H1 (cell line): ENCODE data around the gene DLK1. TPM values are rescaled to one million over a fixed set of nuclear protein-coding genes. Genes with fewer than 3 reads are reported as not detected.

ENCODE experiments used
- CTCF ChIA-PET: fragments of 300-600 bp; sonication (Branson Sonifier 250); formaldehyde crosslinking; loops from one replicate; lab custom pipeline; 2021; ENCODE audit not compliant: partially characterized antibody; lab: Charles Lee
- POLR2A ChIA-PET: fragments of 300-600 bp; sonication (Branson Sonifier 250); formaldehyde crosslinking; loops from one replicate; lab custom pipeline; 2021; ENCODE audit warnings: inconsistent platforms; ENCODE audit not compliant: partially characterized antibody; lab: Charles Lee
- DNase-seq, 2 experiments: peaks; one replicate each; pipeline versions ENCODE4 v3.0.0 to v3.0.0-alpha.2; 2010 to 2022; ENCODE audit warnings: low spot score in 2 of 2, low read depth in 1 of 2, mixed read lengths in 1 of 2
- FAIRE-seq: peaks from 2 replicates; lab custom pipeline; 2011; peaks lifted over from hg19 to GRCh38; lab: Jason Lieb, UNC
- H2AFZ ChIP-seq: 2 replicates; pipeline ENCODE4 v1.8.1; 2012; ENCODE audit warnings: low read length, inconsistent platforms
- H2AK5ac ChIP-seq: 2 replicates; pipeline ENCODE4 v1.6.1; 2013; ENCODE audit warnings: low read depth, low read length
- H2BK120ac ChIP-seq: replicated peaks from 2 replicates; pipeline ENCODE3; 2013; ENCODE audit warnings: low read depth, low read length, inconsistent platforms
- H2BK12ac ChIP-seq: 2 replicates; pipeline ENCODE4 v1.6.1; 2013; ENCODE audit warnings: low read depth, low read length
- H2BK15ac ChIP-seq: 2 replicates; pipeline ENCODE4 v1.6.1; 2013; ENCODE audit warnings: low read length
- H2BK20ac ChIP-seq: 2 replicates; pipeline ENCODE4 v1.6.1; 2013; ENCODE audit warnings: low read length
- H2BK5ac ChIP-seq: 2 replicates; pipeline ENCODE4 v1.6.1; 2013; ENCODE audit warnings: low read depth, low read length
- H3K14ac ChIP-seq: 2 replicates; pipeline ENCODE4 v1.6.1; 2013; ENCODE audit warnings: inconsistent platforms; ENCODE audit not compliant: insufficient read length
- H3K18ac ChIP-seq: 2 replicates; pipeline ENCODE4 v1.6.1; 2013; ENCODE audit warnings: low read length; ENCODE audit errors: extremely low read depth
- H3K23ac ChIP-seq: 2 replicates; pipeline ENCODE4 v1.6.1; 2013; ENCODE audit warnings: inconsistent platforms; ENCODE audit not compliant: insufficient read length
- H3K23me2 ChIP-seq: 2 replicates; pipeline ENCODE4 v1.6.1; 2013; ENCODE audit warnings: low read depth, low read length
- H3K27ac ChIP-seq: 2 replicates; pipeline ENCODE4 v1.6.1; 2011; ENCODE audit warnings: low read depth, low read length, inconsistent platforms
- H3K27me3 ChIP-seq, 4 experiments: replicated peaks in 1 of 4; 1 replicate in 1 of 4; 2 replicates in 3 of 4; pipeline versions ENCODE4 v1.6.1 to v1.8.1; 2011 to 2013; ENCODE audit warnings: low read length in 3 of 4, mild to moderate bottlenecking in 3 of 4, inconsistent platforms in 2 of 4, mixed read lengths in 2 of 4, moderate library complexity in 1 of 4; ENCODE audit not compliant: control insufficient read depth in 3 of 4, insufficient read depth in 3 of 4; ENCODE audit errors: extremely low read depth in 1 of 4
- H3K36me3 ChIP-seq, 4 experiments: 2 replicates each; pipeline versions ENCODE4 v1.6.1 to v1.8.1; 2011 to 2013; ENCODE audit warnings: mild to moderate bottlenecking in 4 of 4, low read length in 3 of 4, moderate library complexity in 2 of 4, control low read depth in 1 of 4, inconsistent platforms in 1 of 4; ENCODE audit not compliant: insufficient read depth in 4 of 4, control insufficient read depth in 2 of 4
- H3K4ac ChIP-seq: replicated peaks from 2 replicates; pipeline ENCODE3; 2013; ENCODE audit warnings: low read length, low read depth, mixed read lengths, inconsistent platforms; ENCODE audit not compliant: insufficient read length
- H3K4me1 ChIP-seq, 4 experiments: replicated peaks in 1 of 4; 1 replicate in 1 of 4; 2 replicates in 3 of 4; pipeline versions ENCODE4 v1.6.1 to v1.8.1; 2011 to 2013; ENCODE audit warnings: low read length in 3 of 4, inconsistent platforms in 2 of 4, mixed read lengths in 1 of 4; ENCODE audit not compliant: insufficient read depth in 4 of 4, control insufficient read depth in 3 of 4
- H3K4me2 ChIP-seq, 2 experiments: 2 replicates each; pipeline versions ENCODE4 v1.6.1 to v1.8.1; 2011 to 2013; ENCODE audit warnings: low read depth in 2 of 2, low read length in 2 of 2, control low read depth in 1 of 2, inconsistent platforms in 1 of 2, mild to moderate bottlenecking in 1 of 2; ENCODE audit not compliant: insufficient read depth in 1 of 2
- H3K4me3 ChIP-seq, 4 experiments: fragments of 200-600, 300-600 bp in 1 of 4; sonication (generic), shearing (Covaris generic), sonication (Bioruptor Twin) in 1 of 4; 2 replicates each; pipeline versions ENCODE4 v1.5.1 to v1.8.1; 2011 to 2016; ENCODE audit warnings: low read length in 4 of 4, low read depth in 3 of 4, control low read depth in 2 of 4, inconsistent platforms in 2 of 4, mild to moderate bottlenecking in 2 of 4, mixed read lengths in 1 of 4, moderate library complexity in 1 of 4; ENCODE audit not compliant: insufficient read depth in 2 of 4; ENCODE audit errors: extremely low read depth in 1 of 4
- H3K56ac ChIP-seq: replicated peaks from 2 replicates; pipeline ENCODE3; 2013; ENCODE audit warnings: low read depth, mild to moderate bottlenecking, mixed read lengths, low read length, inconsistent platforms; ENCODE audit not compliant: insufficient read length
- H3K79me1 ChIP-seq: 2 replicates; pipeline ENCODE4 v1.6.1; 2013; ENCODE audit warnings: low read depth, low read length, control low read depth
- H3K79me2 ChIP-seq, 2 experiments: 2 replicates each; pipeline versions ENCODE4 v1.6.1 to v1.8.1; 2012 to 2013; ENCODE audit warnings: low read length in 2 of 2, mild to moderate bottlenecking in 2 of 2, inconsistent platforms in 1 of 2; ENCODE audit not compliant: insufficient read depth in 2 of 2, control insufficient read depth in 1 of 2
- H3K9ac ChIP-seq, 4 experiments: replicated peaks in 1 of 4; 1 replicate in 1 of 4; 2 replicates in 3 of 4; pipeline versions ENCODE4 v1.6.1 to v1.8.1; 2011 to 2013; ENCODE audit warnings: low read depth in 3 of 4, low read length in 3 of 4, control low read depth in 2 of 4, mild to moderate bottlenecking in 2 of 4, moderate library complexity in 2 of 4, inconsistent platforms in 1 of 4; ENCODE audit errors: extremely low read depth in 1 of 4
- H3K9me3 ChIP-seq, 2 experiments: 2 replicates each; pipeline versions ENCODE4 v1.6.1 to v1.8.1; 2012 to 2013; ENCODE audit warnings: mild to moderate bottlenecking in 2 of 2, moderate library complexity in 2 of 2, control low read depth in 1 of 2, inconsistent platforms in 1 of 2, low read depth in 1 of 2, low read length in 1 of 2, mixed read lengths in 1 of 2; ENCODE audit not compliant: insufficient read depth in 2 of 2
- H4K20me1 ChIP-seq, 2 experiments: replicated peaks in 1 of 2; 2 replicates each; pipeline versions ENCODE3 to v1.8.1; 2011 to 2013; ENCODE audit warnings: inconsistent platforms in 2 of 2, low read length in 2 of 2, mild to moderate bottlenecking in 1 of 2; ENCODE audit not compliant: insufficient read depth in 2 of 2, control insufficient read depth in 1 of 2
- H4K5ac ChIP-seq: 2 replicates; pipeline ENCODE4 v1.6.1; 2013; ENCODE audit warnings: low read length, low read depth, mixed read lengths, inconsistent platforms; ENCODE audit not compliant: insufficient read length
- H4K8ac ChIP-seq: 2 replicates; pipeline ENCODE4 v1.8.0; 2013; ENCODE audit warnings: mild to moderate bottlenecking, moderate library complexity, low read length, inconsistent platforms; ENCODE audit not compliant: insufficient read depth; ENCODE audit errors: extremely low read depth
- H4K91ac ChIP-seq: replicated peaks from 2 replicates; pipeline ENCODE3; 2013; ENCODE audit warnings: low read length, mixed read lengths, inconsistent platforms; ENCODE audit not compliant: insufficient read length
- CBX5 ChIP-seq: fragments of 300-800, 300-1000 bp; sonication (generic); IDR thresholded peaks from 2 replicates; pipeline ENCODE4 v1.7.1; 2016; ENCODE audit warnings: antibody characterized with exemption, low read length, low read depth
- CBX8 ChIP-seq: fragments of 300-800, 300-1000 bp; sonication (generic); IDR thresholded peaks from 2 replicates; pipeline ENCODE4 v1.7.1; 2016; ENCODE audit warnings: low read depth, low read length, borderline replicate concordance
- CREB1 ChIP-seq: IDR thresholded peaks from 2 replicates; pipeline ENCODE4 v1.6.1; 2012; ENCODE audit warnings: inconsistent platforms
- EGR1 ChIP-seq: IDR thresholded peaks from 2 replicates; pipeline ENCODE4 v1.6.1; 2011; ENCODE audit warnings: low read depth, low read length, borderline replicate concordance
- HDAC6 ChIP-seq: IDR thresholded peaks from one replicate; pipeline ENCODE4 v1.7.1; 2012; ENCODE audit warnings: low read depth, mild to moderate bottlenecking, inconsistent platforms, low read length, moderate library complexity
- NANOG ChIP-seq: IDR thresholded peaks from 2 replicates; pipeline ENCODE4 v1.6.1; 2011; ENCODE audit warnings: low read length, low read depth, mild to moderate bottlenecking, inconsistent platforms; ENCODE audit not compliant: insufficient read depth, poor library complexity, severe bottlenecking
- POLR2AphosphoS5 ChIP-seq: IDR thresholded peaks from 2 replicates; pipeline ENCODE4 v1.6.1; 2011; ENCODE audit warnings: low read depth, low read length
- POU5F1 ChIP-seq: IDR thresholded peaks from 2 replicates; pipeline ENCODE4 v1.6.1; 2011; ENCODE audit warnings: low read depth, mild to moderate bottlenecking, low read length, moderate library complexity
- SAP30 ChIP-seq: fragments of 300-600 bp; sonication (generic); IDR thresholded peaks from 2 replicates; pipeline ENCODE4 v1.7.1; 2012; ENCODE audit warnings: low read length, moderate library complexity, mild to moderate bottlenecking, inconsistent platforms; ENCODE audit not compliant: insufficient read depth, insufficient replicate concordance
- TBP ChIP-seq: IDR thresholded peaks from 2 replicates; pipeline ENCODE4 v1.6.1; 2011; ENCODE audit warnings: low read depth, low read length, improper control_type of control experiment
- WGBS, 2 experiments: shearing (Covaris generic) in 1 of 2; methylation state at CpG; one replicate each; pipeline versions ENCODE4 v1.1.6 to v1.1.7; 2013 to 2015; ENCODE audit warnings: low lambda C conversion rate in 2 of 2, mixed read lengths in 2 of 2, inconsistent platforms in 1 of 2, low coverage in 1 of 2, missing lambda C conversion rate in 1 of 2; ENCODE audit not compliant: insufficient replicate concordance in 2 of 2, insufficient coverage in 1 of 2, insufficient read length in 1 of 2; ENCODE audit errors: extremely low coverage in 1 of 2, missing lambda C conversion rate in 1 of 2; 5-methylcytosine and 5-hydroxymethylcytosine counted together
- polyA plus RNA-seq, 7 experiments: library from polyadenylated mRNA; depleted of rRNA in 3 of 7; stranded (reverse) in 5 of 7; unstranded in 2 of 7; fragments of >200 nt in 5 of 7; fragments of 200-250 nt in 2 of 7; gene quantifications; 1 replicate in 5 of 7; 2 replicates in 1 of 7; 4 replicates in 1 of 7; pipeline versions ENCODE4 v1.2.1 to v1.2.3, GENCODE V29; 2011 to 2013; ENCODE audit warnings: missing spikeins in 2 of 7, mixed read lengths in 2 of 7
- total RNA-seq: library from RNA; stranded (reverse); fragmentation: NEBNext Ultra II Directional; extraction: Animal tissue kit (Norgen Biotek cat#: 25700); gene quantifications from 2 replicates; pipeline ENCODE4 v1.2.1, GENCODE V29; 2021
- TF ChIP-seq, protein P1 (sequence below): IDR thresholded peaks from 2 replicates; pipeline ENCODE4 v1.6.1; 2012; ENCODE audit warnings: low read length, inconsistent platforms

The DLK1 gene
- total and polyA plus RNA-seq, 2 of the 8 experiments (the other 6 are each of a cell fraction or from before 2014, with no cell fraction given) = 1.3 to 2.4 TPM

DNA sequence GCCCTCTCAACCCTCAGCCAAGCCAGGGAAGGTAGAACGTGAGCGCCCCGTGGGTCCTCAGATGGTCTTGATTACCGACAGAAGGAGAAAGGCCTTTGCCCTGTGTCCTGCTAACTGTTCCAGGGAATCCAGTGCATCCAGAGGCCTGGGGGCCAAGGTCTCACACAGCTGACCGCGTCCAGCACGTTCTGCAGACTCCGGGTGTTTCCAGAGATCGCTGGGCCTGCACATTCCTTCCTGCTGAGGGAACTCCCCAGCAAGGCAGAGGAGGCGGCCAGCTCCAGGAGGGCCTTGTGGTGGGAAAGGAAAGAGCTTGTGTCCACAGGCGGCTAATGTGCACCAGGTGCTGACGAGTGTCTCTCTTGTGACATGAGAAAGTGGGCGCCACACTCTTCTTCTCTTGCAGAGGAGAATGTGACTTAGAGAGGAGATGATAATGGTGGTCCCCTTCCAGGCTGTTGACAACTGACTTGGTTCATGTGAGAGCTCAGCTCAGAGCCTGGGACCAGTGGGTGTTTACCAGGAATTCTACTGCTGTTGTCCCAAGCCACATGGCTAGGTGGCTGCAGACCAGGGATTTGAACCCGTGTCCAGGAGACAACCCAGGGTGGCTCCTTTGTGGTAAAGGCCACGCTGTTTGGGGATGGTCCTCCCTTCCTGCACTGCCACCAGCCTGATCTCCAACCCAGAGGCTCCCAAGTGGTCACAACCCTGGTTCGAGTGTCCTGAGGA lies 46.8 kb upstream of the DLK1 start:
- POLR2A ChIA-PET = no interaction called here
- no peak overlapping the region for H2BK5ac ChIP-seq
- no peaks in the 10 kb centered on the region for H4K20me1 ChIP-seq
- CTCF ChIA-PET = interaction anchor here (0.6 to 8.3 kb wide), 5 partner anchors 9 to 262 kb away, joined by 3 to 60 read pairs (median 5); no protein-coding TSS in a partner anchor
- no peak overlapping the region for H3K27ac ChIP-seq
- no peak overlapping the region for H4K5ac ChIP-seq
- no peak overlapping the region for H3K23ac ChIP-seq
- H3K79me2 ChIP-seq = no peaks in the 10 kb centered on the region
- H3K4me1 ChIP-seq = peaks cover 0 to 7% (median 3%) of the 10 kb centered on the region in 4 experiments; a peak in 3 of 7 replicates
- H3K56ac ChIP-seq = no peak overlapping the region
- H3K23me2 ChIP-seq = no peaks in the 10 kb centered on the region
- no peaks in the 10 kb centered on the region for H3K79me1 ChIP-seq
- H2BK20ac ChIP-seq = no peak overlapping the region
- H3K4me2 ChIP-seq = no peak overlapping the region
- no peaks in the 10 kb centered on the region for H3K36me3 ChIP-seq
- no peak overlapping the region for H4K91ac ChIP-seq
- no peak overlapping the region for H3K4me3 ChIP-seq
- H2BK15ac ChIP-seq = no peak overlapping the region
- H2AFZ ChIP-seq = no peak overlapping the region
- no peak overlapping the region for H3K9ac ChIP-seq
- H3K14ac ChIP-seq = no peak overlapping the region
- 0 out of 7 replicates have a peak, but pooled peaks cover 0 to 1% (median 0%) of the 10 kb centered on the region in 4 experiments for H3K27me3 ChIP-seq
- no peak overlapping the region for H2BK120ac ChIP-seq
- H4K8ac ChIP-seq = peak overlapping the region; percentile 12; the same call in 1 of the 2 replicates
- no peak overlapping the region for H3K18ac ChIP-seq
- FAIRE-seq = no peak
- no peaks in the 10 kb centered on the region for H3K9me3 ChIP-seq
- peak overlapping the region; percentile 24; the same call in 1 of the 2 replicates for H2AK5ac ChIP-seq
- WGBS, 2 experiments = 87% methylated on average over 12 of the region's 16 CpGs; no CpG with 5 or more reads in 1 of the 2 experiments
- 0 out of 2 replicates have a peak overlapping the region, but pooled peaks have one; percentile 50 for H2BK12ac ChIP-seq
- no peak overlapping the region for H3K4ac ChIP-seq
- TF ChIP-seq HDAC6 = no peak
- TF ChIP-seq EGR1 = no peak
- no peak for TF ChIP-seq CBX5
- no peak for TF ChIP-seq TBP
- TF ChIP-seq, protein P1, sequence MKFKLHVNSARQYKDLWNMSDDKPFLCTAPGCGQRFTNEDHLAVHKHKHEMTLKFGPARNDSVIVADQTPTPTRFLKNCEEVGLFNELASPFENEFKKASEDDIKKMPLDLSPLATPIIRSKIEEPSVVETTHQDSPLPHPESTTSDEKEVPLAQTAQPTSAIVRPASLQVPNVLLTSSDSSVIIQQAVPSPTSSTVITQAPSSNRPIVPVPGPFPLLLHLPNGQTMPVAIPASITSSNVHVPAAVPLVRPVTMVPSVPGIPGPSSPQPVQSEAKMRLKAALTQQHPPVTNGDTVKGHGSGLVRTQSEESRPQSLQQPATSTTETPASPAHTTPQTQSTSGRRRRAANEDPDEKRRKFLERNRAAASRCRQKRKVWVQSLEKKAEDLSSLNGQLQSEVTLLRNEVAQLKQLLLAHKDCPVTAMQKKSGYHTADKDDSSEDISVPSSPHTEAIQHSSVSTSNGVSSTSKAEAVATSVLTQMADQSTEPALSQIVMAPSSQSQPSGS = no peak
- TF ChIP-seq POLR2AphosphoS5 = no peak
- no peak for TF ChIP-seq POU5F1
- TF ChIP-seq NANOG = no peak
- no peak for TF ChIP-seq SAP30
- TF ChIP-seq CBX8 = no peak
- no peak for TF ChIP-seq CREB1
- DNase-seq = no peak
